Upper lobe of left lung (tissue), 4 donors: ENCODE results near the gene GNMT.

Source experiments
- EP300 ChIP-seq, 4 donors: sonication (generic); formaldehyde crosslinking; IDR thresholded peaks; one replicate each; pipeline ENCODE4 v1.5.1; 2017; ENCODE audit warnings: antibody characterized with exemption in 4 of 4, control low read depth in 2 of 4
- POLR2A ChIP-seq, 4 donors: fragments of 450-650 bp; IDR thresholded peaks; one replicate each; pipeline ENCODE4 v1.5.1; 2016 to 2017; ENCODE audit warnings: antibody characterized with exemption in 4 of 4, mild to moderate bottlenecking in 2 of 4
- TF ChIP-seq, protein P1 (sequence below), 6 experiments: fragments of 450-650 bp in 4 of 6; fragments of 200-600 bp in 2 of 6; sonication (generic) in 2 of 6; IDR thresholded peaks; one replicate each; pipeline ENCODE4 v1.5.1; 2016 to 2019; ENCODE audit warnings: antibody characterized with exemption in 6 of 6

- TF ChIP-seq, protein P1, sequence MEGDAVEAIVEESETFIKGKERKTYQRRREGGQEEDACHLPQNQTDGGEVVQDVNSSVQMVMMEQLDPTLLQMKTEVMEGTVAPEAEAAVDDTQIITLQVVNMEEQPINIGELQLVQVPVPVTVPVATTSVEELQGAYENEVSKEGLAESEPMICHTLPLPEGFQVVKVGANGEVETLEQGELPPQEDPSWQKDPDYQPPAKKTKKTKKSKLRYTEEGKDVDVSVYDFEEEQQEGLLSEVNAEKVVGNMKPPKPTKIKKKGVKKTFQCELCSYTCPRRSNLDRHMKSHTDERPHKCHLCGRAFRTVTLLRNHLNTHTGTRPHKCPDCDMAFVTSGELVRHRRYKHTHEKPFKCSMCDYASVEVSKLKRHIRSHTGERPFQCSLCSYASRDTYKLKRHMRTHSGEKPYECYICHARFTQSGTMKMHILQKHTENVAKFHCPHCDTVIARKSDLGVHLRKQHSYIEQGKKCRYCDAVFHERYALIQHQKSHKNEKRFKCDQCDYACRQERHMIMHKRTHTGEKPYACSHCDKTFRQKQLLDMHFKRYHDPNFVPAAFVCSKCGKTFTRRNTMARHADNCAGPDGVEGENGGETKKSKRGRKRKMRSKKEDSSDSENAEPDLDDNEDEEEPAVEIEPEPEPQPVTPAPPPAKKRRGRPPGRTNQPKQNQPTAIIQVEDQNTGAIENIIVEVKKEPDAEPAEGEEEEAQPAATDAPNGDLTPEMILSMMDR (IDR thresholded peaks at IDR 0.05): no peak
- no peak for TF ChIP-seq POLR2A (IDR thresholded peaks at IDR 0.05)
- no peak for TF ChIP-seq EP300 (IDR thresholded peaks at IDR 0.05)
These were observed 44.8 kb upstream of the GNMT start, which contains the start of gene PTCRA for GRCh38 chr6:42915732-42916131.
